GM23338 (cell line): ENCODE results near the gene GRIK4. TPM values are rescaled to one million over a fixed set of nuclear protein-coding genes. Genes with fewer than 3 reads are reported as not detected.

ENCODE experiments used
- ATAC-seq: fragments of 200-7000 bp; cut with Tn5 transposase; 3 replicates; pipeline ENCODE4 v1.9.1; 2020
- DNase-seq: peaks from one replicate; pipeline ENCODE4 v3.0.0-alpha.2; 2015; ENCODE audit warnings: low spot score
- H2AFZ ChIP-seq: fragments of 200-600 bp; sonication (generic); 2 replicates; pipeline ENCODE4 v1.8.0; 2016; ENCODE audit warnings: antibody characterized with exemption, mild to moderate bottlenecking, moderate library complexity
- H3F3A ChIP-seq: fragments of 200-600 bp; sonication (generic); replicated peaks from 2 replicates; pipeline ENCODE4 v1.8.0; 2017; ENCODE audit warnings: antibody characterized with exemption, mixed run types, low read depth
- H3K27ac ChIP-seq: fragments of 200-600 bp; sonication (generic); 2 replicates; pipeline ENCODE4 v1.6.1; 2016; ENCODE audit warnings: low read depth
- H3K27me3 ChIP-seq: fragments of 200-600 bp; sonication (generic); 2 replicates; pipeline ENCODE4 v1.8.0; 2016; ENCODE audit warnings: mild to moderate bottlenecking, mixed run types, moderate library complexity; ENCODE audit not compliant: insufficient read depth
- H3K36me3 ChIP-seq: fragments of 200-600 bp; sonication (generic); 2 replicates; pipeline ENCODE4 v1.8.0; 2016; ENCODE audit warnings: mild to moderate bottlenecking; ENCODE audit not compliant: insufficient read depth
- H3K4me1 ChIP-seq: fragments of 200-600 bp; sonication (generic); 2 replicates; pipeline ENCODE4 v1.8.0; 2016; ENCODE audit warnings: mild to moderate bottlenecking, moderate library complexity; ENCODE audit not compliant: insufficient read depth
- H3K4me2 ChIP-seq: fragments of 200-600 bp; sonication (generic); 2 replicates; pipeline ENCODE4 v1.7.1; 2017; ENCODE audit warnings: mixed run types
- H3K4me3 ChIP-seq: fragments of 200-600 bp; sonication (generic); 2 replicates; pipeline ENCODE4 v1.6.1; 2016; ENCODE audit warnings: mixed run types
- H3K79me2 ChIP-seq: fragments of 200-600 bp; sonication (generic); replicated peaks from 2 replicates; pipeline ENCODE4 v1.8.0; 2017; ENCODE audit warnings: mild to moderate bottlenecking; ENCODE audit not compliant: insufficient read depth
- H3K9me2 ChIP-seq: fragments of 200-600 bp; sonication (generic); 2 replicates; pipeline ENCODE4 v1.8.0; 2017; ENCODE audit not compliant: insufficient read depth
- H4K20me1 ChIP-seq: fragments of 200-600 bp; sonication (generic); replicated peaks from 2 replicates; pipeline ENCODE4 v1.8.0; 2017; ENCODE audit warnings: mild to moderate bottlenecking; ENCODE audit not compliant: insufficient read depth
- H3K27ac Mint-ChIP-seq: 2 replicates; pipeline ENCODE4 v1.8.0; 2020; ENCODE audit warnings: inconsistent platforms, mild to moderate bottlenecking, moderate library complexity, mixed read lengths
- H3K27me3 Mint-ChIP-seq: 3 replicates; pipeline ENCODE4 v1.8.0; 2022; ENCODE audit warnings: low read depth, mild to moderate bottlenecking, moderate library complexity, mixed read lengths, inconsistent platforms; ENCODE audit not compliant: insufficient read depth, poor library complexity
- H3K36me3 Mint-ChIP-seq: 3 replicates; pipeline ENCODE4 v1.8.0; 2021; ENCODE audit warnings: low read depth, mild to moderate bottlenecking, inconsistent platforms, moderate library complexity, mixed read lengths
- H3K4me1 Mint-ChIP-seq: 3 replicates; pipeline ENCODE4 v1.8.0; 2020; ENCODE audit warnings: mild to moderate bottlenecking, inconsistent platforms, mixed read lengths
- H3K4me3 Mint-ChIP-seq: 3 replicates; pipeline ENCODE4 v1.8.0; 2021; ENCODE audit warnings: moderate library complexity, mild to moderate bottlenecking, inconsistent platforms, mixed read lengths
- H3K9me3 Mint-ChIP-seq: 3 replicates; pipeline ENCODE4 v1.8.0; 2020; ENCODE audit warnings: moderate library complexity, mild to moderate bottlenecking, inconsistent platforms, mixed read lengths
- CREB1 ChIP-seq: fragments of 250-450 bp; sonication (Bioruptor Pico); IDR thresholded peaks from 2 replicates; pipeline ENCODE4 v1.5.0; 2020; ENCODE audit warnings: low read depth, mild to moderate bottlenecking, moderate library complexity
- CTCF ChIP-seq, 2 experiments: fragments of 200-600 bp in 1 of 2; sonication (generic) in 1 of 2; conservative IDR thresholded peaks; 2 replicates each; pipeline versions ENCODE4 v1.5.1 to v1.6.1; 2016 to 2017; ENCODE audit warnings: antibody characterized with exemption in 2 of 2, low read depth in 2 of 2, mild to moderate bottlenecking in 2 of 2, moderate library complexity in 1 of 2
- EZH2phosphoT487 ChIP-seq: fragments of 200-600 bp; sonication (generic); IDR thresholded peaks from one replicate; pipeline ENCODE4 v1.8.1; 2018; ENCODE audit warnings: antibody characterized with exemption; ENCODE audit not compliant: unreplicated experiment
- JUNB ChIP-seq: IDR thresholded peaks from one replicate; pipeline ENCODE4 v1.6.1; 2016; ENCODE audit warnings: antibody characterized with exemption; ENCODE audit not compliant: unreplicated experiment
- NANOG ChIP-seq: IDR thresholded peaks from 2 replicates; pipeline ENCODE4 v1.6.1; 2016; ENCODE audit warnings: antibody characterized with exemption, borderline replicate concordance
- STAT1 ChIP-seq: IDR thresholded peaks from one replicate; pipeline ENCODE4 v1.6.1; 2016; ENCODE audit warnings: antibody characterized with exemption; ENCODE audit not compliant: unreplicated experiment
- ZNF331 ChIP-seq: fragments of 250-450 bp; sonication (Bioruptor Pico); IDR thresholded peaks from 2 replicates; pipeline ENCODE4 v1.5.0; 2020; ENCODE audit warnings: low read depth, mild to moderate bottlenecking, moderate library complexity
- ZNF462 ChIP-seq: fragments of 250-450 bp; sonication (Bioruptor Pico); IDR thresholded peaks from 2 replicates; pipeline ENCODE4 v1.5.0; 2020; ENCODE audit warnings: mild to moderate bottlenecking, moderate library complexity
- polyA plus RNA-seq: library from polyadenylated mRNA; unstranded; fragments of >200 nt; fragmentation: Nextera tagmentation; extraction: Ambion mirVana; gene quantifications from 2 replicates; pipeline ENCODE4 v1.2.1, GENCODE V29; 2016
- total RNA-seq: library from RNA; depleted of rRNA; stranded (reverse); fragments of >200 nt; shearing (Covaris generic); gene quantifications from 2 replicates; pipeline ENCODE4 v1.2.3, GENCODE V29; 2014

The GRIK4 gene
- total and polyA plus RNA-seq, 2 experiments from 2014 or later = 0.63 to 2.2 TPM

GRCh38 chr11:120715239-120715638 is 203.7 kb downstream of the GRIK4 start:
- peak overlapping the region; percentile 61 for H2AFZ ChIP-seq
- peak; percentile 54 to 60 for TF ChIP-seq CTCF (conservative IDR thresholded peaks at IDR 0.05; ENCODE audit: low read depth in 2 of 2)
- TF ChIP-seq CREB1 (CRISPR knock-in tag) = no peak
- Mint-ChIP-seq H3K27me3 (peaks cover 7% of the 10 kb centered on the region), H3K4me3 (no peak overlapping the region), H3K27ac (no peak overlapping the region), H3K36me3 (no peaks in the 10 kb centered on the region), H3K4me1 (peaks cover 53% of the 10 kb centered on the region), H3K9me3 (no peaks in the 10 kb centered on the region; the same call in 2 of the 3 replicates)
- no peak overlapping the region; the same call in 1 of the 2 replicates for H3K27ac ChIP-seq
- no peak overlapping the region for H3K4me2 ChIP-seq
- no peaks in the 10 kb centered on the region for H3K9me2 ChIP-seq
- H3K36me3 ChIP-seq = no peaks in the 10 kb centered on the region
- H3K4me3 ChIP-seq = no peak overlapping the region
- no peaks in the 10 kb centered on the region for H3K27me3 ChIP-seq
- H3F3A ChIP-seq = no peaks in the 10 kb centered on the region
- H3K4me1 ChIP-seq = peaks cover 30% of the 10 kb centered on the region
- DNase-seq (peak; percentile 77), ATAC-seq (peak; percentile 16)
- no peaks in the 10 kb centered on the region for H3K79me2 ChIP-seq
- no peaks in the 10 kb centered on the region for H4K20me1 ChIP-seq

DNA sequence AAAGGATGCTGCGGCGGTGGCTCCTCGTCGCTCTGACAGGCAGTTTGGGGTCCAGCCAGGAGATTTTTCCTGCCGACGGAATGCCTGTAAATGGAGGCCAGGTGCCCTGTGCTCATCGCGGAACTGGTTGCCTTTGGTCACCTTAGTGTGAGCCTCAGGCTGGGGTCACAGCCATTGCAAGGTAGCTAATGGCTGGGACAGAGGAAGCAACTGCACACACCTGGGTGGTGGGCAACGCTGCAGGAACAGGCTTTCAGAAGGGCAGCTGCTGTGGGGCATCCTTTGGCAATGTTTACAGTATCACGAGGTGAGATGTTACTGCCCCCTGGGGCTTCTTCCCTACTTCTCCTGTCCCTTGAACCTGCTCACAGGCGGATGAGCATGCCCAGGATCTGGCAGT is 205.5 kb downstream of the GRIK4 start:
- Histone ChIP-seq H3K36me3 (no peaks in the 10 kb centered on the region), H3K4me1 (peaks cover 22% of the 10 kb centered on the region), H3K9me2 (no peaks in the 10 kb centered on the region), H3K27me3 (no peaks in the 10 kb centered on the region), H4K20me1 (no peaks in the 10 kb centered on the region), H3F3A (no peaks in the 10 kb centered on the region), H3K79me2 (no peaks in the 10 kb centered on the region), H3K27ac (no peak overlapping the region), H3K4me3 (no peak overlapping the region), H3K4me2 (no peak overlapping the region), H2AFZ (no peak overlapping the region)
- Mint-ChIP-seq H3K4me3 (no peak overlapping the region), H3K27ac (no peak overlapping the region), H3K27me3 (peaks cover 7% of the 10 kb centered on the region), H3K9me3 (no peaks in the 10 kb centered on the region), H3K36me3 (no peaks in the 10 kb centered on the region), H3K4me1 (peaks cover 45% of the 10 kb centered on the region)
- no peak for DNase-seq
- ATAC-seq = no peak
- TF ChIP-seq CTCF (conservative IDR thresholded peaks at IDR 0.05; ENCODE audit: low read depth in 2 of 2) (no peak), NANOG (no peak), JUNB (no peak), ZNF462 (CRISPR knock-in tag) (no peak), EZH2phosphoT487 (no peak), ZNF331 (CRISPR knock-in tag) (no peak), STAT1 (no peak)
